ENCODE results near the gene PCNX2.

The PCNX2 gene

GRCh38 chr1:233121947-233122559 is 173.5 kb downstream of the PCNX2 start:
- CTCF ChIA-PET, result interaction anchor here (1.2 kb wide), 1 partner anchor 9 kb away, joined by 4 read pairs; no protein-coding TSS in a partner anchor
- no peak overlapping the region for H3K27ac ChIP-seq (ENCODE audit: extremely low read depth, low read depth, low read length)
- TF ChIP-seq KLF7 (tag by site-specific recombination; IDR thresholded peaks at IDR 0.05; ENCODE audit: borderline replicate concordance), result no peak
- TF ChIP-seq ZSCAN4 (tag by site-specific recombination; IDR thresholded peaks at IDR 0.05), result peak; percentile 73
- POLR2A ChIA-PET, result no interaction called here
- no peaks in the 10 kb centered on the region for H3K9me3 ChIP-seq (ENCODE audit: control insufficient read depth, insufficient read depth, low read depth, low read length)
- no peak overlapping the region for H3K4me3 ChIP-seq (ENCODE audit: low read depth, low read length)
- H3K4me1 ChIP-seq (ENCODE audit: control insufficient read depth, insufficient read depth, low read length), result no peaks in the 10 kb centered on the region
- H3K36me3 ChIP-seq (ENCODE audit: control insufficient read depth in 2 of 2, insufficient read depth in 1 of 2, low read length in 2 of 2), result peaks cover 7 to 14% of the 10 kb centered on the region in 2 experiments

GRCh38 chr1:233114860-233115259 is 180.7 kb downstream of the PCNX2 start:
- ChIA-PET CTCF (no interaction called here), POLR2A (no interaction called here)
- H3K4me3 ChIP-seq (ENCODE audit: low read depth, low read length), result no peak overlapping the region
- H3K4me1 ChIP-seq (ENCODE audit: control insufficient read depth, insufficient read depth, low read length), result peaks cover 14% of the 10 kb centered on the region
- H3K9me3 ChIP-seq (ENCODE audit: control insufficient read depth, insufficient read depth, low read depth, low read length), result no peaks in the 10 kb centered on the region
- TF ChIP-seq ZBTB21 (tag by site-specific recombination; IDR thresholded peaks at IDR 0.05), result no peak
- no peak for TF ChIP-seq ZNF132 (tag by site-specific recombination; IDR thresholded peaks at IDR 0.05; ENCODE audit: borderline replicate concordance)
- TF ChIP-seq ZNF394 (tag by site-specific recombination; IDR thresholded peaks at IDR 0.05; ENCODE audit: borderline replicate concordance), result no peak
- TF ChIP-seq SALL2 (tag by site-specific recombination; IDR thresholded peaks at IDR 0.05; ENCODE audit: borderline replicate concordance), result no peak
- TF ChIP-seq ZNF600 (tag by site-specific recombination; IDR thresholded peaks at IDR 0.05), result no peak
- TF ChIP-seq TRIM28 (IDR thresholded peaks at IDR 0.05; ENCODE audit: borderline replicate concordance, low read length), result no peak
- TF ChIP-seq ZBTB10 (tag by site-specific recombination; IDR thresholded peaks at IDR 0.05), result no peak
- no peak for TF ChIP-seq ZSCAN30 (tag by site-specific recombination; IDR thresholded peaks at IDR 0.05)
- TF ChIP-seq ZSCAN5A (tag by site-specific recombination; IDR thresholded peaks at IDR 0.05), result no peak
- no peak for TF ChIP-seq IKZF3 (tag by site-specific recombination; IDR thresholded peaks at IDR 0.05)
- no peak for TF ChIP-seq ZNF501 (tag by site-specific recombination; IDR thresholded peaks at IDR 0.05)
- TF ChIP-seq INSM2 (tag by site-specific recombination; IDR thresholded peaks at IDR 0.05), result no peak
- TF ChIP-seq CTCF (tag by site-specific recombination; IDR thresholded peaks at IDR 0.05), result no peak
- TF ChIP-seq ZNF776 (tag by site-specific recombination; IDR thresholded peaks at IDR 0.05; ENCODE audit: borderline replicate concordance), result no peak
- H3K27ac ChIP-seq (ENCODE audit: extremely low read depth, low read depth, low read length), result no peak overlapping the region
- H3K36me3 ChIP-seq (ENCODE audit: control insufficient read depth in 2 of 2, insufficient read depth in 1 of 2, low read length in 2 of 2), result peaks cover 4 to 6% of the 10 kb centered on the region in 2 experiments; a peak in 2 of 3 replicates
